Ovary (tissue), 9 donors: ENCODE measurements around the gene NEK1. TPM values are rescaled to one million over a fixed set of nuclear protein-coding genes. Genes with fewer than 3 reads are reported as not detected.

ENCODE experiments used
- DNase-seq, 5 donors: peaks; one replicate each; pipeline ENCODE4 v3.0.0-alpha.2; 2019 to 2020
- H3K27ac ChIP-seq, 2 donors: fragments of 200-600 bp; one replicate each; pipeline versions ENCODE4 v1.5.1 to v1.8.0; 2019 to 2022
- H3K27me3 ChIP-seq: fragments of 200-600 bp; one replicate; pipeline ENCODE4 v1.8.0; 2022
- H3K36me3 ChIP-seq: fragments of 200-600 bp; sonication (generic); one replicate; pipeline ENCODE4 v1.5.1; 2019
- H3K4me1 ChIP-seq: one replicate; pipeline ENCODE4 v1.8.1; 2013; ENCODE audit warnings: mild to moderate bottlenecking, moderate library complexity; ENCODE audit not compliant: insufficient read depth
- H3K4me3 ChIP-seq: fragments of 200-600 bp; sonication (generic); one replicate; pipeline ENCODE4 v1.5.1; 2017
- H3K9me3 ChIP-seq, 2 donors: fragments of 200-600 bp in 1 of 2; sonication (generic) in 1 of 2; one replicate each; pipeline versions ENCODE4 v1.5.1 to v1.8.1; 2013 to 2019; ENCODE audit warnings: mild to moderate bottlenecking in 1 of 2, moderate library complexity in 1 of 2
- EP300 ChIP-seq: sonication (generic); formaldehyde crosslinking; IDR thresholded peaks from one replicate; pipeline ENCODE4 v1.6.1; 2017; ENCODE audit warnings: antibody characterized with exemption
- POLR2A ChIP-seq: fragments of 450-650 bp; IDR thresholded peaks from one replicate; pipeline ENCODE4 v1.6.1; 2017; ENCODE audit warnings: antibody characterized with exemption, mild to moderate bottlenecking, moderate library complexity
- WGBS, 3 donors: extraction: QIAGEN DNeasy Blood & Tissue Kit in 1 of 3; methylation state at CpG; one replicate each; pipeline versions ENCODE4 v1.1.5 to v1.1.7; 2013 to 2017; 5-methylcytosine and 5-hydroxymethylcytosine counted together
- intact Hi-C, 4 donors: fragments of 100-400 bp; cut with DNase I; formaldehyde crosslinking; loops; one replicate each; pipeline versions ENCODE4 v1.11.0 to v1.15.1; 2022 to 2023
- polyA plus RNA-seq, 2 donors: library from polyadenylated mRNA; stranded (reverse); fragments of 200-250 nt in 1 of 2; fragments of 350-450 nt in 1 of 2; fragmentation: Illumina TruSeq in 1 of 2; extraction: RNeasy Lipid Tissue Mini Kit (QIAGEN cat#74804) in 1 of 2; gene quantifications; one replicate each; pipeline ENCODE4 v1.2.3, GENCODE V29; 2013 to 2014
- total RNA-seq, 7 donors: library from RNA; depleted of rRNA in 2 of 7; stranded (reverse); fragments of >200 nt in 2 of 7; fragmentation: NEBNext Ultra II Directional in 3 of 7; extraction: Animal tissue kit (Norgen Biotek cat#: 25700) in 3 of 7; gene quantifications; one replicate each; pipeline versions ENCODE4 v1.1.0 to v1.2.4, GENCODE V29; 2016 to 2023
- TF ChIP-seq, protein P1 (sequence below), 3 donors: fragments of 450-650 bp in 2 of 3; fragments of 200-600 bp in 1 of 3; IDR thresholded peaks; one replicate each; pipeline versions ENCODE4 v1.5.1 to v1.8.0; 2016 to 2022; ENCODE audit warnings: antibody characterized with exemption in 3 of 3, mild to moderate bottlenecking in 1 of 3
- donor health status: DM: no; HTN: no; CAD: no; lungs with moderate emphysema.
- donor health status: DM: no; HTN: no; CAD: no.
- donor health status: Bipolar disorder and iron deficiency.
- donor health status: DM: yes; HTN: yes; CAD: no.
- donor health status: DM: no; HTN: no; CAD: no.
- donor health status: DM: yes; HTN: yes; CAD: no.

The NEK1 gene
- total and polyA plus RNA-seq, 9 donors = 8.7 to 29.5 (median 22.0) TPM

DNA sequence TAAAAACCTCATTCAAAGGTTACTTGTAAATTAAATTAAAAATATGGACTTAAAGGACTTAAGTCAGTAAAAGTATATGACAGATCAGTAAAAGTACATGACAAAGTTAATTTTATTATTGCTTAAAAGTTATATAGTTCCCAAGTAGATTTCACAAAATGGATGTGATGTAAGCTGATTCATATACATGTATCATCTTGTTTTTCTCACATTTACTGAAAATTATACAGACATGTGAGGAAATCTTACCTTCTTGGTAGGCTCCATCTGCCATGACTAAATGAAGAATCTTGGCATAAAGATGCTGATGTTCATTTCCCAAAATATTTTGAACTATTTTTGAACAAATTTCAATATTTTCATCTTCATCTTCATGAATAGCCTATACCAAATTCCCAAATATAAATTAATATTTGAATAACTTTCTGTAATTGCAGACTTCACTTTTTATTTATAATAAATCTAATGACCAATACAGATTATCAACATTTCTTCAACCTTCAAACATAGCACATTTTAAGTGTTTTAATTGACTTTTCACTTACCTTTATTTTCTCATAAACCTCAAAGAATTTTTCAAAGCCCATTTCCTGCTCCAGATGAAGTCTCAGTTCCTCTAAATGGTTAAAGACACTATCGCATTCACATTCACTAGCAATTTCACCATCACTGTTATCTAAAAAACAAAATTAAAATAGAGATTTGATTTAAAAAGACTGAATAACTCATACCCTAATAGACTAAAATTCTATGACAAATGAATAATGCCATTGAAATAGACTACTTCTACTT lies 212.2 kb downstream of the NEK1 start:
- H3K27me3 ChIP-seq = peaks cover 3% of the 10 kb centered on the region
- no peak for DNase-seq
- H3K27ac ChIP-seq = no peak overlapping the region
- no peak overlapping the region for H3K4me3 ChIP-seq
- no peak for TF ChIP-seq EP300
- TF ChIP-seq, protein P1, sequence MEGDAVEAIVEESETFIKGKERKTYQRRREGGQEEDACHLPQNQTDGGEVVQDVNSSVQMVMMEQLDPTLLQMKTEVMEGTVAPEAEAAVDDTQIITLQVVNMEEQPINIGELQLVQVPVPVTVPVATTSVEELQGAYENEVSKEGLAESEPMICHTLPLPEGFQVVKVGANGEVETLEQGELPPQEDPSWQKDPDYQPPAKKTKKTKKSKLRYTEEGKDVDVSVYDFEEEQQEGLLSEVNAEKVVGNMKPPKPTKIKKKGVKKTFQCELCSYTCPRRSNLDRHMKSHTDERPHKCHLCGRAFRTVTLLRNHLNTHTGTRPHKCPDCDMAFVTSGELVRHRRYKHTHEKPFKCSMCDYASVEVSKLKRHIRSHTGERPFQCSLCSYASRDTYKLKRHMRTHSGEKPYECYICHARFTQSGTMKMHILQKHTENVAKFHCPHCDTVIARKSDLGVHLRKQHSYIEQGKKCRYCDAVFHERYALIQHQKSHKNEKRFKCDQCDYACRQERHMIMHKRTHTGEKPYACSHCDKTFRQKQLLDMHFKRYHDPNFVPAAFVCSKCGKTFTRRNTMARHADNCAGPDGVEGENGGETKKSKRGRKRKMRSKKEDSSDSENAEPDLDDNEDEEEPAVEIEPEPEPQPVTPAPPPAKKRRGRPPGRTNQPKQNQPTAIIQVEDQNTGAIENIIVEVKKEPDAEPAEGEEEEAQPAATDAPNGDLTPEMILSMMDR (IDR thresholded peaks at IDR 0.05) = no peak
- TF ChIP-seq POLR2A = no peak
- peaks cover 2% of the 10 kb centered on the region for H3K4me1 ChIP-seq
- no peaks in the 10 kb centered on the region for H3K9me3 ChIP-seq
- intact Hi-C loops = no loop called here
- H3K36me3 ChIP-seq = no peaks in the 10 kb centered on the region
- WGBS, 3 donors = 94 to 95% (median 95%) methylated on average over 1 of the region's 1 CpG

GRCh38 chr4:169398316-169398715 lies 214.1 kb downstream of the NEK1 start:
- H3K27ac ChIP-seq = no peak overlapping the region
- no peaks in the 10 kb centered on the region for H3K9me3 ChIP-seq
- intact Hi-C loops = no loop called here
- TF ChIP-seq EP300 = no peak
- TF ChIP-seq, protein P1 (IDR thresholded peaks at IDR 0.05) = no peak
- TF ChIP-seq POLR2A = no peak
- H3K4me1 ChIP-seq = peaks cover 2% of the 10 kb centered on the region
- DNase-seq = no peak
- H3K4me3 ChIP-seq = no peak overlapping the region
- no peaks in the 10 kb centered on the region for H3K36me3 ChIP-seq
- peaks cover 3% of the 10 kb centered on the region for H3K27me3 ChIP-seq

DNA sequence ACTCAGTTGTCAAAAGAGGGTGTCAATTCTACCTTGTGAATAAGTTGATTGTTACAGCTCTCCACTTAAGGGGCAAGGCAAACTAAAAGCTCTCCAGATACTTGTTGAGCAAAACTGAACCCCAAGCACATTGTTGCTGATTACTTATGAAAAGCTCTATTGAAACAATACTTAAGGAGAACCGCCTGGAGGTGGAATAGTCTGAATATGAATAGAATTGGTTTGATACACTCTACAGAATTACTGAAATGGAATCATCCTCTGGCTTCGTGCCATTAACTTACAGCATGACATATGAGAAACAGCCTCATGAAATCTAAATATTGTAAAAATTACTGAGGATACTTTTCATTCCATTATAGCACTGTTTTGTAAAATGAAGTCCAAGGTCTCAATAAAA lies 214.6 kb downstream of the NEK1 start:
- WGBS, 3 donors = 14 to 38% (median 20%) methylated on average over 2 of the region's 2 CpGs
- no peak for TF ChIP-seq POLR2A
- no peak for TF ChIP-seq EP300
- TF ChIP-seq, protein P1 (IDR thresholded peaks at IDR 0.05) = no peak
- H3K36me3 ChIP-seq = no peaks in the 10 kb centered on the region
- no peak for DNase-seq
- intact Hi-C loops = no loop called here
- no peaks in the 10 kb centered on the region for H3K9me3 ChIP-seq
- no peak overlapping the region for H3K4me3 ChIP-seq
- peaks cover 2% of the 10 kb centered on the region for H3K4me1 ChIP-seq
- H3K27ac ChIP-seq = no peak overlapping the region
- peaks cover 3% of the 10 kb centered on the region for H3K27me3 ChIP-seq

- intact Hi-C loops = no loop called here
- DNase-seq = no peak
- Histone ChIP-seq H3K4me3 (no peak overlapping the region), H3K9me3 (no peaks in the 10 kb centered on the region), H3K27ac (no peak overlapping the region), H3K27me3 (no peaks in the 10 kb centered on the region), H3K36me3 (no peaks in the 10 kb centered on the region), H3K4me1 (no peaks in the 10 kb centered on the region)
- TF ChIP-seq EP300 = no peak
- no peak for TF ChIP-seq POLR2A
- TF ChIP-seq, protein P1 (IDR thresholded peaks at IDR 0.05) = no peak
- 70 to 88% (median 76%) methylated on average over 3 of the region's 3 CpGs for WGBS, 3 donors
These were observed 227.0 kb downstream of the NEK1 start for GRCh38 chr4:169385376-169385775.
